ENCODE measurements around the gene UBE3B.

Gene UBE3B

DNA sequence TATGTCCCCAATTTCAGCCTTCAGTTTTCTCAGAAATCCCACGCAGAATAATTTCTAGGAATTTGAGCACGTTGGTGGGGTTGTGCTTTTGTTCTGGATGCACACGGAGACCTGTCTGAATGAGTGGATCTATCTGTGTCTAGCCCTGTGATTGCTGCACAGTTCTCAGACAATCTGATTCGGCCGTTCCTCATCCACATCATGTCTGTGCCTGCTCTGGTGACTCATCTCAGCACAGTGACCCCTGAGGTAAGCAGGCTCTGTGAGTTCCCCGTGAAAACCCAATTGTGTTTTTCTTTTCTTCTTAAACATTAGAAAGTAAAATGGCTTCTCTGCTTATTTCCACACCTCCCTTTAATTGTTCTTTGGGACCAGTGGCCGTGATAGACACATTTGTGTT, 20.2 kb downstream of the UBE3B start:
- H3K36me3 ChIP-seq (ENCODE audit: insufficient read depth, low read length), result peaks cover 12% of the 10 kb centered on the region

GRCh38 chr12:109500406-109501185, 23.2 kb downstream of the UBE3B start:
- Histone ChIP-seq H3K4me1 (ENCODE audit: insufficient read depth, low read length, severe bottlenecking) (no peaks in the 10 kb centered on the region), H3K4me2 (ENCODE audit: low read length) (no peak overlapping the region), H3K9me3 (ENCODE audit: low read length) (no peaks in the 10 kb centered on the region), H3K9me2 (ENCODE audit: low read depth, low read length) (no peaks in the 10 kb centered on the region), H3F3A (ENCODE audit: insufficient read depth, low read length) (no peaks in the 10 kb centered on the region), H2AFZ (ENCODE audit: low read length) (no peak overlapping the region), H3K27me3 (ENCODE audit: insufficient read depth, low read length) (no peaks in the 10 kb centered on the region), H3K79me2 (ENCODE audit: insufficient read depth, low read length) (no peaks in the 10 kb centered on the region), H3K9ac (ENCODE audit: low read length) (no peak overlapping the region), H4K20me1 (ENCODE audit: insufficient read depth, low read length) (no peaks in the 10 kb centered on the region), H3K27ac (ENCODE audit: low read depth, low read length, poor library complexity, severe bottlenecking) (no peak overlapping the region), H3K36me3 (ENCODE audit: insufficient read depth, low read length) (peaks cover 13% of the 10 kb centered on the region), H3K4me3 (ENCODE audit: low read depth, low read length, poor library complexity, severe bottlenecking) (no peak overlapping the region)
- no peak for TF ChIP-seq EZH2 (IDR thresholded peaks at IDR 0.05; ENCODE audit: borderline replicate concordance, low read length)
- TF ChIP-seq, protein P1, sequence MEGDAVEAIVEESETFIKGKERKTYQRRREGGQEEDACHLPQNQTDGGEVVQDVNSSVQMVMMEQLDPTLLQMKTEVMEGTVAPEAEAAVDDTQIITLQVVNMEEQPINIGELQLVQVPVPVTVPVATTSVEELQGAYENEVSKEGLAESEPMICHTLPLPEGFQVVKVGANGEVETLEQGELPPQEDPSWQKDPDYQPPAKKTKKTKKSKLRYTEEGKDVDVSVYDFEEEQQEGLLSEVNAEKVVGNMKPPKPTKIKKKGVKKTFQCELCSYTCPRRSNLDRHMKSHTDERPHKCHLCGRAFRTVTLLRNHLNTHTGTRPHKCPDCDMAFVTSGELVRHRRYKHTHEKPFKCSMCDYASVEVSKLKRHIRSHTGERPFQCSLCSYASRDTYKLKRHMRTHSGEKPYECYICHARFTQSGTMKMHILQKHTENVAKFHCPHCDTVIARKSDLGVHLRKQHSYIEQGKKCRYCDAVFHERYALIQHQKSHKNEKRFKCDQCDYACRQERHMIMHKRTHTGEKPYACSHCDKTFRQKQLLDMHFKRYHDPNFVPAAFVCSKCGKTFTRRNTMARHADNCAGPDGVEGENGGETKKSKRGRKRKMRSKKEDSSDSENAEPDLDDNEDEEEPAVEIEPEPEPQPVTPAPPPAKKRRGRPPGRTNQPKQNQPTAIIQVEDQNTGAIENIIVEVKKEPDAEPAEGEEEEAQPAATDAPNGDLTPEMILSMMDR (IDR thresholded peaks at IDR 0.05; ENCODE audit: low read length), result no peak

More for the DNA sequence above, 20.2 kb downstream of the UBE3B start:
- Histone ChIP-seq H3F3A (ENCODE audit: insufficient read depth, low read length) (no peaks in the 10 kb centered on the region), H3K4me1 (ENCODE audit: insufficient read depth, low read length, severe bottlenecking) (no peaks in the 10 kb centered on the region), H3K27ac (ENCODE audit: low read depth, low read length, poor library complexity, severe bottlenecking) (no peak overlapping the region), H3K27me3 (ENCODE audit: insufficient read depth, low read length) (no peaks in the 10 kb centered on the region), H2AFZ (ENCODE audit: low read length) (no peak overlapping the region), H3K4me2 (ENCODE audit: low read length) (no peak overlapping the region), H3K9ac (ENCODE audit: low read length) (no peak overlapping the region), H3K9me2 (ENCODE audit: low read depth, low read length) (no peaks in the 10 kb centered on the region), H3K9me3 (ENCODE audit: low read length) (no peaks in the 10 kb centered on the region), H4K20me1 (ENCODE audit: insufficient read depth, low read length) (no peaks in the 10 kb centered on the region), H3K79me2 (ENCODE audit: insufficient read depth, low read length) (no peaks in the 10 kb centered on the region), H3K4me3 (ENCODE audit: low read depth, low read length, poor library complexity, severe bottlenecking) (no peak overlapping the region)
- no peak for TF ChIP-seq EZH2 (IDR thresholded peaks at IDR 0.05; ENCODE audit: borderline replicate concordance, low read length)
- TF ChIP-seq, protein P1 (IDR thresholded peaks at IDR 0.05; ENCODE audit: low read length), result no peak

GRCh38 chr12:109501299-109501698, 23.9 kb downstream of the UBE3B start:
- no peaks in the 10 kb centered on the region for H3K9me3 ChIP-seq (ENCODE audit: low read length)
- no peaks in the 10 kb centered on the region for H3K9me2 ChIP-seq (ENCODE audit: low read depth, low read length)
- no peaks in the 10 kb centered on the region for H3F3A ChIP-seq (ENCODE audit: insufficient read depth, low read length)
- no peaks in the 10 kb centered on the region for H4K20me1 ChIP-seq (ENCODE audit: insufficient read depth, low read length)
- no peak overlapping the region for H3K9ac ChIP-seq (ENCODE audit: low read length)
- H3K27ac ChIP-seq (ENCODE audit: low read depth, low read length, poor library complexity, severe bottlenecking), result no peak overlapping the region
- no peak overlapping the region for H3K4me2 ChIP-seq (ENCODE audit: low read length)
- no peaks in the 10 kb centered on the region for H3K4me1 ChIP-seq (ENCODE audit: insufficient read depth, low read length, severe bottlenecking)
- TF ChIP-seq EZH2 (IDR thresholded peaks at IDR 0.05; ENCODE audit: borderline replicate concordance, low read length), result no peak
- TF ChIP-seq, protein P1 (IDR thresholded peaks at IDR 0.05; ENCODE audit: low read length), result no peak
- no peak overlapping the region for H2AFZ ChIP-seq (ENCODE audit: low read length)
- peaks cover 13% of the 10 kb centered on the region for H3K36me3 ChIP-seq (ENCODE audit: insufficient read depth, low read length)
- H3K27me3 ChIP-seq (ENCODE audit: insufficient read depth, low read length), result no peaks in the 10 kb centered on the region
- no peaks in the 10 kb centered on the region for H3K79me2 ChIP-seq (ENCODE audit: insufficient read depth, low read length)
- no peak overlapping the region for H3K4me3 ChIP-seq (ENCODE audit: low read depth, low read length, poor library complexity, severe bottlenecking)

Data from OCI-LY1 (cell line).